Measurements from ENCODE around the gene KLHL29. TPM values are rescaled to one million over a fixed set of nuclear protein-coding genes. Genes with fewer than 3 reads are reported as not detected.

Gene KLHL29
- total and polyA plus RNA-seq, 10 of the 15 experiments (the other 5 are each of a cell fraction or from before 2014, with no cell fraction given), result 1.4 to 19.5 (median 6.1) TPM

DNA sequence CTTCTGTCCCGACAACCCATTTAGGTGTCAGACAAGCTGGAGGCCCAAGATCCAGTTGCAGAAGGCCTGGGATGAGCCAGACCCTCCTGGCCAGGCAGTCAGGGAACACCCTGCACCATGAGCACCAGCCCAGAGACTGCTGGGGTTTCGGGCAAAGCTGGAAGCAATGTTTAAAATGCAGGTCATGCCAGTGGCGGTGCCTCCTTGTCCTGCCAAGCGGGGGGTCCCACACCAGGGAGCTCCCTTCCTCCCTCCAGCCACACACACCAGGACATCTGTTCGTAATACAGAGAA lies 311.7 kb downstream of the KLHL29 start (continued):
- TF ChIP-seq REST (IDR thresholded peaks at IDR 0.05; ENCODE audit: low read depth, low read length) (no peak), SIX5 (IDR thresholded peaks at IDR 0.05; ENCODE audit: low read depth, low read length, severe bottlenecking) (no peak), RFX5 (IDR thresholded peaks at IDR 0.05; ENCODE audit: low read depth, low read length) (no peak), TCF3 (IDR thresholded peaks at IDR 0.05; ENCODE audit: borderline replicate concordance, insufficient read depth, low read depth, low read length) (no peak), RAD51 (IDR thresholded peaks at IDR 0.05) (no peak), NFYA (IDR thresholded peaks at IDR 0.05; ENCODE audit: borderline replicate concordance, low read depth, low read length) (no peak), TARDBP (IDR thresholded peaks at IDR 0.05; ENCODE audit: borderline replicate concordance) (no peak), BCLAF1 (IDR thresholded peaks at IDR 0.05) (no peak), HSF1 (IDR thresholded peaks at IDR 0.05; ENCODE audit: low read depth, low read length) (no peak), KDM1A (IDR thresholded peaks at IDR 0.05; ENCODE audit: borderline replicate concordance) (no peak), ZNF217 (IDR thresholded peaks at IDR 0.05) (no peak), IRF4 (IDR thresholded peaks at IDR 0.05; ENCODE audit: low read depth, low read length) (no peak)
